Stimulated activated CD4-positive, alpha-beta T cell treated with anti-CD3 and anti-CD28 coated beads, Interleukin-15, amount 100 ng/mL, for 1 hour (primary cell): ENCODE data around the gene STARD3.

Experiments used
- DNase-seq, 2 donors: peaks; one replicate each; pipeline ENCODE4 v3.0.0-alpha.2; 2020; ENCODE audit warnings: low read depth in 1 of 2, low spot score in 1 of 2

The STARD3 gene

GRCh38 chr17:39670746-39671145, 33.8 kb downstream of the STARD3 start:
- no peak for DNase-seq

GRCh38 chr17:39671651-39672521, 34.9 kb downstream of the STARD3 start:
- DNase-seq: no peak

GRCh38 chr17:39672522-39673334, 35.8 kb downstream of the STARD3 start:
- no peak for DNase-seq

GRCh38 chr17:39673335-39674081, 36.6 kb downstream of the STARD3 start:
- no peak for DNase-seq

- no peak for DNase-seq
Observed at GRCh38 chr17:39674179-39674578, 37.2 kb downstream of the STARD3 start.

GRCh38 chr17:39674702-39675389, 37.9 kb downstream of the STARD3 start:
- no peak for DNase-seq

GRCh38 chr17:39675390-39676082, 38.6 kb downstream of the STARD3 start:
- no peak for DNase-seq

- DNase-seq: no peak
Observed at GRCh38 chr17:39676198-39676819, 39.4 kb downstream of the STARD3 start.

GRCh38 chr17:39677072-39677471, 40.1 kb downstream of the STARD3 start:
- no peak for DNase-seq

GRCh38 chr17:39677542-39678339, 40.8 kb downstream of the STARD3 start:
- no peak for DNase-seq

- DNase-seq: no peak
Observed at GRCh38 chr17:39678340-39679116, 41.6 kb downstream of the STARD3 start.

- no peak for DNase-seq
Observed at GRCh38 chr17:39679521-39680192, 42.7 kb downstream of the STARD3 start.

GRCh38 chr17:39683295-39683939, 46.5 kb downstream of the STARD3 start:
- DNase-seq: no peak

- DNase-seq: no peak
Observed at GRCh38 chr17:39684369-39685192, 47.6 kb downstream of the STARD3 start.

- no peak for DNase-seq
Observed at GRCh38 chr17:39687101-39687545, 50.2 kb downstream of the STARD3 start.
